Activated T-helper 1 cell treated with Interleukin-2 at 50 U/mL for 16 hours (primary cell): ENCODE measurements around the gene ZNF639.
A peak's percentile ranks its signal among the peaks of the same experiment; 100 is the strongest.

Source experiments
- DNase-seq: peaks from one replicate; pipeline ENCODE4 v3.0.0-alpha.2; 2020; ENCODE audit warnings: low read depth

The ZNF639 gene

DNA sequence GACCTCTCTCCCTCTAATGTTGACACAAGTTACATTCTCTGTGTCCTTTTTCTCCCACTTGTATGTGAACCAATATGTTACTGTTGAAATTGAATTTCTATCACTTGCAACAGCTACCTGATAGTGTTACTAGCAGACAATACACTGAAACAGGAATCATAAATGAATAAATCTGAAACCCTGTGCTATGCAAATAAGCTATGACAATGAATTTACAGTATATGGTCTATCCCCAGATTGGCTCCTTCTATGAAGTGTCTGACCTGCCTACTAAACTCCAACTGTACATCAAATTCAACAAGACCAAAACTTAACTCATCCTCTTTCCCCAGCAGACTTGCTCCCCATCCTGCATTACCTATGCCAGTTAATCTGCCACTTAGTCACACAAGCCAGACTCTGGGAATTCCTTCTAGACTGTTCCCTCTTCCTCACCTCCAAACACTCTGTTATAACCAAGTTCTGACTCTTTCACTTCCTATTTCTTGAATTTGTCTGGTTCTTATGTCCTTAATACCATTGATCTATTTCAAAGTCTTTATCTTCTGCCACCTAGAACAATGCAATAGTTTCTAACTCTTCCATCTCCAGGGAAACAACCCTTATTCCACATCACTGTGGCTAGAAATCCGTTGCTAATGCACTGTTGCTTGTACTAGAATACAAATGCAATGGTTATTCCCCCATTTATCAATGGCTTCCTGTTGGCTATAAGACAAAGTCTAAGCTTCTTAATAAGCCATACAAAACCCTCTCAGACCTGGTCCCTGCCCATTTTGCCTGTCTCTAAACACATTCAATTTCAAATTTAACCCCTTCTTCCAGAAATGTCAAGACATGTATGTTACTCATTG, 13.4 kb upstream of the ZNF639 start:
- no peak for DNase-seq

DNA sequence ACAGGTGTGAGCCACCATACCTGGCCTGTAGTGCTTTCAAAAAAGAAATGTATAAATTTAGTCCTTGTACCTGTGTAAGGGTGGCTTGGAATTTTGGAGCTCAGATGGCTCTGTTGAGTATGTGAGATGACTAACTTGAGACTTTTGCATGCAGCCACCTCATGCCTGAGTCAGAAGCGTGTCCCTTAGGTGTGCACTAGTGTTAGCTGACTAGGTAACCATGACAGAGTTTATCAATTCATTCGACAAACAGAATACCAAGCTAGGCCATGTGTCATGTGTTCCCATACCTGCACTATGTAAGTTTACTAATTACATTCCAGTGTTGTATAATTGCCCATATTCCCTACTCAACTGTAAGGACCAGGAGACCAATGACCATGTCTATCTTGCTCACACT, 4.0 kb upstream of the ZNF639 start:
- DNase-seq, result no peak

DNA sequence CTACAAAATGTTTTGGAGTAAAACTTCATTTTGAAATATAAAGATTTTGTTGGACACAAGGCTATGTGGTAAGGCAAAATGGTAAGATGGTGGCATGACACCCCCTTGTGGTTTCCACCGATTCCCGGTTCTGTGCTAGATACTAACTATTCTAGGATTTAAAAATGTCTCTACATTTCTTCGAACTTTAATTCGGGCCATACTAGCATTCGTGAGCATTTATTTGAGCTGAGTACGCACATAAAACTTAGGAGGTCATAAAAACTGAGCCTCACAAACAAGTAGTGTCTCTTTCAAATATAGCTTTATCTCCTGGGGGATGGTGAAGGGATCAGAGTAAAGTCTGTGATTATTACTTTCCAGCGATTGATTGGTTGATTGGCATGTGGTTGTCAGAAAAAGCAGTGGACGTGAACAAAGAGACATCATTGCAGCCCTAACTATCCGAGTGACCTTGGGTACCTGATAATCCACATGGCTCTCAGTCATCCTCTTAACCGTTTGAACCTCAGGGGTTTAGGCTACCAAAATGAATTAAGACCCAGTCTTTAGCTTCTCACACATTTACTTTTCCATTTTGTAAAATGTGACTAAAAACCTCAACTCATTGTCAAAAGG, 1.1 kb upstream of the ZNF639 start:
- no peak for DNase-seq

DNA sequence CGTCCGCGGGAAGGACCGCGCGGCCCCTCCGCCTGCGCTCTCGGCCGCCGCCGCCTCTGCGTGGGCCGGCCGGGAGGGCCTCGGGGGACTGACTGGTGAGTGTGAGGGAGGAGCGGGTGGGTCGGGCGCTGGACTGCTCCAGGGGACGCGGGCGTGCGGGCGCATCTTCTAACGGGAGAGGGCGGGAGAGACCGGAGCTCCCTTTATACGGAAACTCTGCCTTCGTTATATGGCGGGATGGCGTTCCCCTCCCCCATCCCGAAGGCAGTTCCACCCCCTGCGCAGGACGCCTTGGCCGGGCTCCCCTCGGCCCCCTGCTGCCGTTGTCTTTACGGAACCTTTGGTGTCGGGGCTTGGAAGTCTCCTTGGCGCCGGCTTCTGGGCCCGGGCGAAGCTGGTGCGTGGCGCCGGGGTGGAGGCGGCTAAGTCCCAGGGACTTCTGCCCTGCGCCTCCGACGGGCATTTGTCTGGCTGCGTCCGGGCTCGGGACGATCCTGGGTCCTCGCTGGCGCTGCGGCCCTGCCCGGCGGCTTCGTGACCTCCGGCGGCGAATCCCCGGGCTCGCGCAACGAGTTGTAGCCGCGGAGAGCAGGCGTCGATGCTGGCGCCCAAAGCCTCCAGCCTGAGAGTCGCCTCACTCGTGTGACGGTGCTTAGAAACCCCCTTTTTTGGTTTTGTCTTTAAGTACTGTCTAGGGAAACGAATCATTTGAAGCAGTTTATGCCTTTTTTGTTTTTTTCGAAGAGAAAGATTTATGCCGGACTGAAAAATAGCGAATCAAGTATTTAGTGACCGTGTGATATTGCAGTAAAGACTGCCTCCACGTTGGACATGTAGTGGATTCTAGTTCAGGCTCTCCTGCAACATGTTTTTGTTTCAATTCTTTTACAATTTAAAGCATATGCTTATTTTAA, 623 bp downstream of the ZNF639 start:
- DNase-seq, result peak; percentile 40

DNA sequence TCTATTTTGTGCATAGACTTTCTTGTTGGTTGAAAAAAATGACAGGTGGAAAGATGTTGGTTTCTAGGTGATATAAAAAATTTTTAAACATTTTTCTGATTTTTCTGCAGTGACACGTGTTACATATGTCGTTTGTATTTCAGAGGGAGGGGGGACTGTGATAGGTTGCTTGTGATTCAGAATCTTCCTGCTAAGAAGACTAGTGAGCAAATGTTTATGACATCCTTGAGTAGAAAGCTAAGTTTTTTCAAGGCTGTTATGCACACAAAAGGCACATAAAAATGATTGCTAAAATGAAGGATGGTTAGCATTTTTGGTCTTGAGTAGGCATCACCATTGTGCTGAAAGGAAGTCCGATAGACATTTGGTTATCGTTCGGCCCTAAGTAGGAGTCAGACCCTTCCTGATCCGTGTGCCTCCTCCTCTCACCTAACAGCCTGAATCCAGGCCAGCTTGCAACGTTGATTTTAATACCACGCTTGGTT, 1.5 kb downstream of the ZNF639 start:
- no peak for DNase-seq

DNA sequence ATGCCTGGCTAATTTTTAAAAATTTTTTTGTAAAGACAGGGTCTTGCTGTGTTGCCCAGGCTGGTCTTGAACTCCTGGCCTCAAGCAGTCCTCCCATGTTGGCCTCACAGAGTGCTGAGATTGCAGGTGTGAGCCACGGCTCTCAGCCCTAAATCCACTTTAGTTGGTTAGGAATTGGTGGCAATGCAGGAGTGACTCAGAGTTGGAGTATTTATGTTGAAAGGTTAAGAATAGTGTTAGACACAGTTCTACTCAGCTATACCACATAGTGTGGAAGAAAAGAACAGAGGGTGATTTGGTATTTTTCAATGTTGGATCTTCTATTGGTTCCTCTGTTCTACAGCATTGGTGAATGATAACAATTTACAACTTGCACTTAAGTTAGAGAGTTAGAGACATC, 7.6 kb downstream of the ZNF639 start:
- no peak for DNase-seq

DNA sequence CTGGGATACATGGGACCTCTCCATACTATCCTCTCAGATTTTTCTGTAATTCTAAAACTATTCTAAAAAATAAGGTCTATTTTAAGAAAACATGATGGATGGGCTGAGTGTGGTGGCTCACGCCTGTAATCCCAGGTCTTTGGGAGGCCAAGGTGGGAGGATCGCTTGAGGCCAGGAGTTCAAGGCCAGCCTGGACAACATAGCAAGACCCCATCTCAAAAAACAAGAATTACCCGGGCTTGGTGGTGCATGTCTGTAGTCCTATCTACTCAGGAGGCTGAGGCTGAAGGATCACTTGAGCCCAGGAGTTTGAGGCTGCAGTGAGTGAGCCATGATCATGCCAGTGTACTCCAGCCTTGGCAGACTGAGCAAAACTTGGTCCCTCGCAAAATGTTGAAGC, 9.4 kb downstream of the ZNF639 start:
- DNase-seq, result no peak

DNA sequence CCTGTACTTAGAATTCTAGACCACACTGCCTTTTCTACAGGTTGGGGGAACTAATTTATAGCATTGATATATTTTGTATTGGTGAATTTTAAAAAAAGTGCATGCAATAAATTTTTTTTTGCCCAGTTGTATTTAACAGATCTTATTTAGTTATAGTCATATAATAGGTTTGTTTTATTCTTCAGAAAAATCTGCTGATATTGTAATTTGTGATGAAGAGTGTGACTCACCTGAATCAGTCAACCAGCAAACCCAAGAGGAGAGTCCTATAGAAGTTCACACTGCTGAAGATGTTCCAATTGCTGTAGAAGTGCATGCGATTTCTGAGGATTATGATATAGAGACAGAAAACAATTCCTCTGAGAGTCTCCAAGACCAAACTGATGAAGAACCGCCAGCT, 10.3 kb downstream of the ZNF639 start:
- no peak for DNase-seq

DNA sequence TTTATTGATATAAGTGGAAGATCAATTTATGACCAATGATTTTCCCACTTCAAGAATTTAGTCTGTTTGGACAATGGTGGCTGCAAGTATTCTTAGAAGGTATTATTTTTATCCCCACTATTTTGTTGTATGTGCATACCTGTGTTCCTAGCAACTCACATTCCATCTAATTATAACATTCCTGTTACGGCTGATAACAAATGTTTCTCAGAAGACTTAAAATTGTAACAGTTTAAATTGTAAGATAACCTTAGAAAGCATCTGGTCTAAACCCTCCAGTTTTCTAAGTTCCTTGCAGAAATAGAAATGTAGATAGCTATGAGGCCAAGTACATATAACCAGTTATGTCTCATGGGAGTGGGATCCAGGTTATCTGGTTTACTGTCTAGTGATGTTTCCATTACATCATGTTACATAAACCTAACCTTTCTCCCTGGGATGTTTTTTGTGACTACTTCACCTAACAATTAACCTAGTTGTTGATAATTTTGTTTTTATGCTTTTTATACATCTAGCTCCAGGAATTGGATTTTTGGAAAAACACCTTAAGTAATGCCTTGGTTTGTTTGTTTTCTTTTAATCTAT, 13.6 kb downstream of the ZNF639 start:
- DNase-seq, result no peak

DNA sequence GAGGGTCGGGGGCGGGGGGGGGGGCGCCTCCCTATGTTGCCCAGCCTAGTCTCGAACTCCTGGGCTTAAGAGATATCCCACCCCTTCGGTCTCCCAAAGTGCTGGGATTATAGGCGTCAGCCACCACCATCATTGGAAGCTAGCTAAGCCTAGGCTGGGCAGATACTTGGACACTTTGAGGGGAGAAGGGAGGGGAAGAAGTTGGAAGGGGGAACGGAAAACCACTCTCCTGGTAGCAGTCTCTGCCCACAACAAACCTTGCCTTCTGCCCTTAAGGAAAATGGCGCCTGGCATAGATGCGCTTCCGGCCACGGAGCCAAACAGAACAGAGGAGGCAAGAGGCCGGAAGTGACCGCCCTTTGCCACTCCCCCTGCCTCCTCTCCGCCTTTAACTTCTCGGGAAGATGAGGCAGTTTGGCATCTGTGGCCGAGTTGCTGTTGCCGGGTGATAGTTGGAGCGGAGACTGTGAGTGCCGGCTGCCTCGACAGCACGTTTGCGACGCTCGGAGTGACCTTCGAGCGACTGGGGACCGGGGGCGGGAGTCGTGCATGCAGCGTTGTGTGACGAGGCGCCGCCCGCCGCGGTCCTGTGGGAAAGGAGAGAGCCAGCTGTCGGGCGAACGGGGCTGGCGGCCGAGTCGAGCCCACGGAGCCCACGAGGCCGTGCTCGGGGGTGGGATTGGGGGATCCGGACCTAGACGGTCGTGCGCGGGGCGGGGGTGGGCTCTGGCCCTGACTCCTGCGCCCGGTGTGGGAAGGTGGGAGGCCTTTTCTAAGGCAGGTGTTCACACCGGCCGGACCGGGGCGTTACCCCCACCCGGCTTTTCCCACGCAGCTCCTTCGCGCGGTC, 24.7 kb downstream of the ZNF639 start, which contains the start of gene MFN1:
Gene MFN1 (plus strand): TSS at position 365 of the 850 bp plus-strand sequence. CDS start 1,143 bp downstream, outside the sequence.
- DNase-seq, result peak; percentile 77

DNA sequence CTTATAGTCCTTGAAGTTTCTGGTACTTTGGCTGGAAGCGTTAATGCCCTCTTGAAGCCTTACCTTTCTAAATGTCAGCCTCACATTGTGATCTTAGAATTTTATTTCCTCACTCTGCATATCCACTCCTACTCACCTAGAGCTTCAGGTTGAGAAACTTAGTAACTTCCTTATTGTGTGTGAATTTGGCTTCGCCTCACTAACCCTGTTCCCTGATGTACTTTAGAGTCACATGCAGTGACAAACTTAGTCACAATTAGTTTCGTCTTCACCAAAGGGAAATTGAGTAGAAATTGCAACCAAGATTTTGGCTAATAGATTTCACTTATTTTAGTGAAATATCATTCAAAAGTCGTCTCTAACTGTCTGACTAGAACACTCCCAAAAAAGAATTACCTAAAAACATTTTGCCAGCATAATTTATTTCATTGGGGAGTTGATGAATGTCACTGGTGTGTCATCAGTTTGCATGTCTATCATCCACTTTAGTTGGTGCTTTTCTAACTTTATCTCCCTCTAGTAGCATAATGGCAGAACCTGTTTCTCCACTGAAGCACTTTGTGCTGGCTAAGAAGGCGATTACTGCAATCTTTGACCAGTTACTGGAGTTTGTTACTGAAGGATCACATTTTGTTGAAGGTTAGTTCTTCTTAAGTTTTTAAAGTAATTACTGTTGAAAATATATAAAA, 25.6 kb downstream of the ZNF639 start:
- DNase-seq, result no peak

DNA sequence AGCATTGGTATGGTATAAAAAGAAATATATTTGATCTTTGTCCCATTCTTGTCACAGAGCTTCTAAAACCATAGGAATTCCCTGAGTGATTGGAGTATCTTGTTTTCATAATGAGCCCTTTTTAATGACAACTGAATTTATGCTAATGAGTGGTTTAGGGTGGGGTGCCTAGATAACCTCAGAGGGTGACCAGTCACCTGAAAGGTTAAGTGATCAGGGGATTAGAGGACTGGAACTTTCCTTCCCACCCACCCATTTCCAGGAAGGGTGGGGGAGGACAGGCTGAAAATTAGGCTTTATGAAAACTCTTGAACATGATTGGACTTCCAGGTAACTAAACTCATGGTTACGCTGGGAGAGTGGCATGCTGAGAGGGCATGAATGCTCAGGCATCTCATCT, 33.2 kb downstream of the ZNF639 start:
- DNase-seq, result no peak

DNA sequence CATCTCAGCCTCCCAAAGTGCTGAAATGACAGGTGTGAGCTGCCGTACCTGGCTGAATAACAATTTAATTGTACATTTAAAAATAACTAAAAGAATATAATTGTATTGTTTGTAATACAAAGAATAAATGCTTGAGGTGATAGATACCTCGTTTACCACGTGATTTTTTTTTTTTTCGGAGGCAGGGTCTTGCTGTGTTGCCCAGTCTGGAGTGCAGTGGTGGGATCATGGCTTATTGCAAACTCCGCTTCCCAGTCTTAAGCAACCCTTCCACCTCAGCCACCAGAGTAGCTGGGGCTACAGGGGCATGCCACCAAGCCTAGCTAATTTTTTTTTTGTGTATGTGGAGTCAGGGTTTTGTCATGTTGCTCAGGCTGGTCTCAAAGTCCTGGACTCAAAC, 40.5 kb downstream of the ZNF639 start:
- no peak for DNase-seq

DNA sequence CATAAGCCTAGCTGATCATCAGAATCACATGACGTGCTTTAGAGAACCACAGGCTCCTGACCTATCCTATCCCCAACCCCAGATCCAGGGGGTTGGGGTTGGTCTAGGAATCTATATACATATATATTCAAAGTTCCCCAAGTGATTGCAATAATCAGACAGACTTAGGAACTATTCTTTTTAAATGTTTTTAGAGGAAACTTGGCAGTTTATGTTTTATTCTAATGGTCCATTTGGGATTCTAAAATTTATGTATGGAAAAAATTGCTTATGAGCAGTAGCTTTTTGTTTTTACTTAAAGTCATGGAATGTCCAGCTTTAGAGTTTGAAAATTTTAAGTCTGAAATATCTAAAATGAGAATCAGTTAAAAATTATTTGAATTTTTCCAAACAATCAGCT, 46.8 kb downstream of the ZNF639 start:
- no peak for DNase-seq

DNA sequence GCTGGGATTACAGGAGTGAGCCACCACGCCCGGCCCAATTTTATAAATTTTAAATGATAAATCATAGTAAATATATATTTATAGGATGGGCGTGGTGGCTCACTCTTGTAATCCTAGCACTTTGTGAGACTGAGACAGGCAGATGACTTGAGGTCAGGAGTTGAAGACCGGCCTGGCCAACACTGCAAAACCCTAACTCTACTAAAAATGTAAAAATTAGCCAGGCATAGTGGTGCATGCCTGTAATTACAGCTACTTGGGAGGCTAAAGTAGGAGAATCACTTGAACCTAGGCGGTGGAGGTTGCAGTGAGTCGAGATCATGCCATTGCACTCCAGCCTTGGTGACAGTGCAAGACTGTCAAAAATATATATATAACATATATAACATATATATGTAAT, 51.1 kb downstream of the ZNF639 start:
- DNase-seq, result no peak

DNA sequence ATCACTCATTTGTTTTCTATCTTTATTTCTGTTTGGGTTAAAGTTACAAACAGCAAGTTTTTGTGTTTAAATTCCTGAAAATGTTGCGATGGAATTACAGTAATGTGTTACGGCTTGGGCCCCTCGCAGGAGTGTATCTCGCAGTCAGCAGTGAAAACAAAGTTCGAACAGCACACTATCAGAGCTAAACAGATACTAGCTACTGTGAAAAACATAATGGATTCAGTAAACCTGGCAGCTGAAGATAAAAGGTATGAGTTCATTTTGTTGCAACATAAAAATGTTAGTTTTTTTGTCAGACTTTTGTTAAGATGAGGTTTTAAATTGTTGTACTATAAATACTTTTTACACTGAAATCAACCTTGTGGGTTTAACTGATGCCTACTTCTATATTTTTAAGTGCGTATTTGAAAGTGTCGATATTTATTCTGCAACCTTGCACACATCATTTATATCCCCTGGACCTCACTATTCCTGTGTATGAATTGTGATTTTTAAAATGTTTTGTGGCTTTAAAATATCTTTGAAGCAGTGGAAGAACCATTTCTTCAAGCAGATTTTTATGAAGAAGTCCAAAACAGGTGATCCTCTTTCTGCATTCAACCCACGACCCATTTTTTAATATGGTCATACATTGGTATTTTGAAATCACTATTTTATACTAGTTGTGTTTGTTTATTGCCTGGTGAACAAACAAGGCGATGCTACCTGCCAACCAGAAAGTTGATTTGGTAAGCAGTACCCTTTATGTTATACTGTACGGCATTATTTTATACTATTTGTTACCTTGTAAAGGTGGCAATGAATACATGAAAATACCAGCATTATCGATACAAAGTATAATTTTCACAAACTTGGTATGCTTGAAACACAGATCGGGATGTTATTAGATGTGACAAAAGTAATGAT, 52.5 kb downstream of the ZNF639 start:
- no peak for DNase-seq

DNA sequence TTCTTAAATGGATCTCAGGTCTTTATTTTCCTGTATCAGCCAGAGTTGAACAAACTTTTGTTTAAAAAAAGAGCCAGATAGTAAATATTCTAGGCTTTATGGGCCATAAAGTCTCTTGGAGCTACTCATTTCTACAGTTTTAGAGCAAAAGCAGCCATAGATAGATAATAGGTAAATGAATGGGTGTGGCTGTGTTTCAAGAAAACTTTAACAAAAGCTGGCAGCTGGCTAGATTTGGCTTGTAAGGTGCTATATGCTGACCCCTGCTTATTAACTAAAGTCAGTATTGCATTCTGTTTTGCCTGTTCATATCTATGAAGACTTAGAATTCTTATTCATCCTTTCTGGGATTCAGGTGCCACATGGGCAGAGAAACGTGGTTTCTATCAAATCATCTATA, 53.6 kb downstream of the ZNF639 start:
- DNase-seq, result no peak
